Stimulated activated CD8-positive, alpha-beta memory T cell treated with anti-CD3 and anti-CD28 coated beads, Interleukin-4, amount 100 ng/mL, for 24 hours (primary cell): ENCODE measurements around the gene DHRSX.
"Not testable (repeated sequence)": the region's sequence is repeated elsewhere in the genome, so short reads cannot be mapped to it uniquely, and the experiment has no call there.

Experiments
- DNase-seq: peaks from one replicate; pipeline ENCODE4 v3.0.0-alpha.2; 2020; ENCODE audit warnings: low read depth

The DHRSX gene

GRCh38 chrX:2395261-2395992, 105.3 kb downstream of the DHRSX start:
- no peak for DNase-seq

GRCh38 chrX:2391869-2392606, 108.7 kb downstream of the DHRSX start:
- no peak for DNase-seq

- no peak for DNase-seq
Observed at GRCh38 chrX:2390754-2391153, 110.0 kb downstream of the DHRSX start.

- DNase-seq: not testable (repeated sequence)
Observed at GRCh38 chrX:2389731-2390130, 111.0 kb downstream of the DHRSX start.

- no peak for DNase-seq
Observed at GRCh38 chrX:2389324-2389723, 111.5 kb downstream of the DHRSX start.

- no peak for DNase-seq
Observed at GRCh38 chrX:2388669-2389068, 112.1 kb downstream of the DHRSX start.

GRCh38 chrX:2387614-2388239, 113.0 kb downstream of the DHRSX start:
- no peak for DNase-seq

GRCh38 chrX:2385224-2385623, 115.6 kb downstream of the DHRSX start:
- no peak for DNase-seq

GRCh38 chrX:2384486-2384885, 116.3 kb downstream of the DHRSX start:
- no peak for DNase-seq

- no peak for DNase-seq
Observed at GRCh38 chrX:2383735-2384134, 117.0 kb downstream of the DHRSX start.

GRCh38 chrX:2383144-2383543, 117.6 kb downstream of the DHRSX start:
- no peak for DNase-seq

- DNase-seq: not testable (repeated sequence)
Observed at GRCh38 chrX:2382433-2383048, 118.2 kb downstream of the DHRSX start.

GRCh38 chrX:2376166-2376565, 124.6 kb downstream of the DHRSX start:
- DNase-seq: no peak

- DNase-seq: no peak
Observed at GRCh38 chrX:2374086-2374485, 126.7 kb downstream of the DHRSX start.

- DNase-seq: no peak
Observed at GRCh38 chrX:2373615-2374014, 127.2 kb downstream of the DHRSX start.

- DNase-seq: no peak
Observed at GRCh38 chrX:2371026-2371711, 129.6 kb downstream of the DHRSX start.

GRCh38 chrX:2370456-2370855, 130.3 kb downstream of the DHRSX start:
- no peak for DNase-seq

GRCh38 chrX:2369206-2369605, 131.6 kb downstream of the DHRSX start:
- no peak for DNase-seq

GRCh38 chrX:2360731-2361130, 140.0 kb downstream of the DHRSX start:
- no peak for DNase-seq

- DNase-seq: not testable (repeated sequence)
Observed at GRCh38 chrX:2359522-2359921, 141.3 kb downstream of the DHRSX start.

- no peak for DNase-seq
Observed at GRCh38 chrX:2351999-2352995, 148.5 kb downstream of the DHRSX start.
